ENCODE measurements around the gene PCYT1B.
"Not testable (repeated sequence)": the region's sequence is repeated elsewhere in the genome, so short reads cannot be mapped to it uniquely, and the experiment has no call there.

The PCYT1B gene

GRCh38 chrX:24658421-24658820 is 11.3 kb upstream of the PCYT1B start (continued):
- TF ChIP-seq ZNF704 (tag by site-specific recombination; IDR thresholded peaks at IDR 0.05) (no peak), ZBTB49 (tag by site-specific recombination; IDR thresholded peaks at IDR 0.05; ENCODE audit: low read depth) (no peak), KLF10 (tag by site-specific recombination; IDR thresholded peaks at IDR 0.05) (no peak)

- no peaks in the 10 kb centered on the region for H3K9me3 ChIP-seq (ENCODE audit: control insufficient read depth, insufficient read depth, low read depth, low read length)
- TF ChIP-seq ZNF785 (tag by site-specific recombination; IDR thresholded peaks at IDR 0.05) (no peak), ZBTB11 (tag by site-specific recombination; conservative IDR thresholded peaks at IDR 0.05; ENCODE audit: low read depth) (no peak), REPIN1 (tag by site-specific recombination; IDR thresholded peaks at IDR 0.05; ENCODE audit: low read depth) (no peak)
- no peak overlapping the region for H3K4me3 ChIP-seq (ENCODE audit: low read depth, low read length)
- CTCF ChIA-PET = interaction anchor here (0.7 to 1.2 kb wide), 2 partner anchors 12 to 18 kb away, joined by 4 read pairs; no protein-coding TSS in a partner anchor
- no peaks in the 10 kb centered on the region for H3K36me3 ChIP-seq (ENCODE audit: control insufficient read depth in 2 of 2, insufficient read depth in 1 of 2, low read length in 2 of 2)
- no peak overlapping the region for H3K27ac ChIP-seq (ENCODE audit: extremely low read depth, low read depth, low read length)
- H3K4me1 ChIP-seq (ENCODE audit: control insufficient read depth, insufficient read depth, low read length) = no peaks in the 10 kb centered on the region
- POLR2A ChIA-PET = no interaction called here
Observed at GRCh38 chrX:24657671-24658386, 10.7 kb upstream of the PCYT1B start.

- H3K9me3 ChIP-seq (ENCODE audit: control insufficient read depth, insufficient read depth, low read depth, low read length); H3K27ac ChIP-seq (ENCODE audit: extremely low read depth, low read depth, low read length); H3K36me3 ChIP-seq (ENCODE audit: control insufficient read depth in 2 of 2, insufficient read depth in 1 of 2, low read length in 2 of 2); H3K4me1 ChIP-seq (ENCODE audit: control insufficient read depth, insufficient read depth, low read length); H3K4me3 ChIP-seq (ENCODE audit: low read depth, low read length); CTCF ChIA-PET: not testable (repeated sequence)
- POLR2A ChIA-PET = interaction anchor here (0.7 kb wide), 1 partner anchor 390 kb away, joined by 3 read pairs; no protein-coding TSS in a partner anchor
Observed at GRCh38 chrX:24655679-24656078, 8.5 kb upstream of the PCYT1B start.

- H3K4me1 ChIP-seq (ENCODE audit: control insufficient read depth, insufficient read depth, low read length) = no peaks in the 10 kb centered on the region
- no peak overlapping the region for H3K27ac ChIP-seq (ENCODE audit: extremely low read depth, low read depth, low read length)
- ChIA-PET CTCF (interaction anchor here (0.7 kb wide), 1 partner anchor 281 kb away, joined by 3 read pairs; no protein-coding TSS in a partner anchor), POLR2A (no interaction called here)
- TF ChIP-seq ZNF18 (tag by site-specific recombination; IDR thresholded peaks at IDR 0.05) = no peak
- no peak for TF ChIP-seq ZNF426 (tag by site-specific recombination; IDR thresholded peaks at IDR 0.05)
- TF ChIP-seq ZNF843 (tag by site-specific recombination; IDR thresholded peaks at IDR 0.05) = no peak
- no peak for TF ChIP-seq ZNF132 (tag by site-specific recombination; IDR thresholded peaks at IDR 0.05; ENCODE audit: borderline replicate concordance)
- TF ChIP-seq ZNF26 (tag by site-specific recombination; IDR thresholded peaks at IDR 0.05) = no peak
- no peaks in the 10 kb centered on the region for H3K36me3 ChIP-seq (ENCODE audit: control insufficient read depth in 2 of 2, insufficient read depth in 1 of 2, low read length in 2 of 2)
- no peaks in the 10 kb centered on the region for H3K9me3 ChIP-seq (ENCODE audit: control insufficient read depth, insufficient read depth, low read depth, low read length)
- H3K4me3 ChIP-seq (ENCODE audit: low read depth, low read length) = no peak overlapping the region
Observed at GRCh38 chrX:24651783-24652182, 4.6 kb upstream of the PCYT1B start.
